GM12872 (cell line): ENCODE data around the gene COL12A1.

Experiments used
- CTCF ChIP-seq: IDR thresholded peaks from 3 replicates; pipeline ENCODE4 v1.5.1; 2011; ENCODE audit warnings: low read depth, mild to moderate bottlenecking, low read length, moderate library complexity; ENCODE audit not compliant: insufficient read depth

The COL12A1 gene

GRCh38 chr6:75211920-75212590 is 6.2 kb upstream of the COL12A1 start:
- TF ChIP-seq CTCF, result no peak

- TF ChIP-seq CTCF, result peak; percentile 62
Observed at GRCh38 chr6:75210885-75211739, 5.3 kb upstream of the COL12A1 start.

GRCh38 chr6:75209184-75209723 is 3.4 kb upstream of the COL12A1 start:
- TF ChIP-seq CTCF, result no peak

GRCh38 chr6:75208298-75209183 is 2.7 kb upstream of the COL12A1 start:
- TF ChIP-seq CTCF, result peak; percentile 79

- TF ChIP-seq CTCF, result no peak
Observed at GRCh38 chr6:75206576-75207342, 906 bp upstream of the COL12A1 start.

GRCh38 chr6:75204959-75205775 is 686 bp downstream of the COL12A1 start:
- TF ChIP-seq CTCF, result no peak
